ENCODE results near the gene C13orf46.

The C13orf46 gene

GRCh38 chr13:113955235-113955634 lies 18.6 kb downstream of the C13orf46 start:
- DNase-seq (ENCODE audit: low read depth in 3 of 3), result no peak

- DNase-seq (ENCODE audit: low read depth in 3 of 3), result no peak
Measured at GRCh38 chr13:113954046-113954835, 19.6 kb downstream of the C13orf46 start.

GRCh38 chr13:113953561-113953960 lies 20.3 kb downstream of the C13orf46 start:
- no peak for DNase-seq (ENCODE audit: low read depth in 3 of 3)

- no peak for DNase-seq (ENCODE audit: low read depth in 3 of 3)
Measured at GRCh38 chr13:113952983-113953520, 20.8 kb downstream of the C13orf46 start.

- DNase-seq (ENCODE audit: low read depth in 3 of 3), result no peak
Measured at GRCh38 chr13:113952151-113952982, 21.5 kb downstream of the C13orf46 start.

GRCh38 chr13:113951246-113951999 lies 22.5 kb downstream of the C13orf46 start:
- peak; percentile 14 to 49 (median 22) for DNase-seq (ENCODE audit: low read depth in 3 of 3)

- no peak for DNase-seq (ENCODE audit: low read depth in 3 of 3)
Measured at GRCh38 chr13:113950451-113951245, 23.2 kb downstream of the C13orf46 start.

- no peak for DNase-seq (ENCODE audit: low read depth in 3 of 3)
Measured at GRCh38 chr13:113949546-113949945, 24.3 kb downstream of the C13orf46 start.

GRCh38 chr13:113948034-113948742 lies 25.7 kb downstream of the C13orf46 start:
- DNase-seq (ENCODE audit: low read depth in 3 of 3), result no peak

GRCh38 chr13:113947311-113948033 lies 26.4 kb downstream of the C13orf46 start:
- DNase-seq (ENCODE audit: low read depth in 3 of 3), result no peak

GRCh38 chr13:113946409-113947181 lies 27.3 kb downstream of the C13orf46 start:
- DNase-seq (ENCODE audit: low read depth in 3 of 3), result no peak

GRCh38 chr13:113945857-113946408 lies 27.9 kb downstream of the C13orf46 start:
- no peak for DNase-seq (ENCODE audit: low read depth in 3 of 3)

- no peak for DNase-seq (ENCODE audit: low read depth in 3 of 3)
Measured at GRCh38 chr13:113943821-113944565, 29.9 kb downstream of the C13orf46 start.

GRCh38 chr13:113942591-113943103 lies 31.2 kb downstream of the C13orf46 start:
- DNase-seq (ENCODE audit: low read depth in 3 of 3), result no peak

GRCh38 chr13:113941571-113942191 lies 32.2 kb downstream of the C13orf46 start:
- DNase-seq (ENCODE audit: low read depth in 3 of 3), result no peak

GRCh38 chr13:113939944-113940297 lies 34.0 kb downstream of the C13orf46 start:
- no peak for DNase-seq (ENCODE audit: low read depth in 3 of 3)

All from stimulated activated CD4-positive, alpha-beta T cell treated with anti-CD3 and anti-CD28 coated beads, TNF-alpha, amount 100 ng/mL, for 48 hours (primary cell).